BE2C (cell line): ENCODE data around the gene CDR2. TPM values are rescaled to one million over a fixed set of nuclear protein-coding genes. Genes with fewer than 3 reads are reported as not detected.
"Not testable (repeated sequence)": the region's sequence is repeated elsewhere in the genome, so short reads cannot be mapped to it uniquely, and the experiment has no call there.

ENCODE experiments used
- DNase-seq: peaks from one replicate; pipeline ENCODE4 v3.0.0-alpha.2; 2020
- H3K27me3 ChIP-seq: fragments of 250-450 bp; sonication (Bioruptor Pico); 2 replicates; pipeline ENCODE4 v1.5.1; 2020; ENCODE audit warnings: mild to moderate bottlenecking
- H3K36me3 ChIP-seq: fragments of 250-450 bp; sonication (Bioruptor Pico); 2 replicates; pipeline ENCODE4 v1.5.1; 2020; ENCODE audit warnings: mild to moderate bottlenecking
- H3K4me1 ChIP-seq: fragments of 250-450 bp; sonication (Bioruptor Pico); 2 replicates; pipeline ENCODE4 v1.5.1; 2020
- H3K4me3 ChIP-seq: 2 replicates; pipeline ENCODE4 v1.5.1; 2011; ENCODE audit warnings: low read depth, low read length
- H3K9me3 ChIP-seq: fragments of 250-450 bp; sonication (Bioruptor Pico); 2 replicates; pipeline ENCODE4 v1.5.1; 2020
- polyA plus RNA-seq: library from polyadenylated mRNA; unstranded; fragments of >200 nt; gene quantifications from one replicate; pipeline ENCODE4 v1.2.1, GENCODE V29; 2012; ENCODE audit warnings: low read depth, missing spikeins; ENCODE audit not compliant: insufficient read length, insufficient read depth
- TF ChIP-seq, protein P1 (sequence below): IDR thresholded peaks from 2 replicates; pipeline ENCODE4 v1.5.1; 2012; ENCODE audit warnings: mild to moderate bottlenecking, low read depth, low read length

The CDR2 gene
- 18.9 TPM for polyA plus RNA-seq

GRCh38 chr16:22374311-22375116, at the start of gene CDR2:
CDR2 (minus strand) TSS chr16:22374619; CDS start chr16:22374309, 310 bp downstream.
- Histone ChIP-seq H3K4me1 (no peaks in the 10 kb centered on the region), H3K27me3 (no peaks in the 10 kb centered on the region), H3K36me3 (no peaks in the 10 kb centered on the region), H3K4me3 (peak within 1 kb of the TSS; percentile 91), H3K9me3 (no peaks in the 10 kb centered on the region)
- TF ChIP-seq, protein P1, sequence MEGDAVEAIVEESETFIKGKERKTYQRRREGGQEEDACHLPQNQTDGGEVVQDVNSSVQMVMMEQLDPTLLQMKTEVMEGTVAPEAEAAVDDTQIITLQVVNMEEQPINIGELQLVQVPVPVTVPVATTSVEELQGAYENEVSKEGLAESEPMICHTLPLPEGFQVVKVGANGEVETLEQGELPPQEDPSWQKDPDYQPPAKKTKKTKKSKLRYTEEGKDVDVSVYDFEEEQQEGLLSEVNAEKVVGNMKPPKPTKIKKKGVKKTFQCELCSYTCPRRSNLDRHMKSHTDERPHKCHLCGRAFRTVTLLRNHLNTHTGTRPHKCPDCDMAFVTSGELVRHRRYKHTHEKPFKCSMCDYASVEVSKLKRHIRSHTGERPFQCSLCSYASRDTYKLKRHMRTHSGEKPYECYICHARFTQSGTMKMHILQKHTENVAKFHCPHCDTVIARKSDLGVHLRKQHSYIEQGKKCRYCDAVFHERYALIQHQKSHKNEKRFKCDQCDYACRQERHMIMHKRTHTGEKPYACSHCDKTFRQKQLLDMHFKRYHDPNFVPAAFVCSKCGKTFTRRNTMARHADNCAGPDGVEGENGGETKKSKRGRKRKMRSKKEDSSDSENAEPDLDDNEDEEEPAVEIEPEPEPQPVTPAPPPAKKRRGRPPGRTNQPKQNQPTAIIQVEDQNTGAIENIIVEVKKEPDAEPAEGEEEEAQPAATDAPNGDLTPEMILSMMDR, result no peak
- peak; percentile 98 for DNase-seq

DNA sequence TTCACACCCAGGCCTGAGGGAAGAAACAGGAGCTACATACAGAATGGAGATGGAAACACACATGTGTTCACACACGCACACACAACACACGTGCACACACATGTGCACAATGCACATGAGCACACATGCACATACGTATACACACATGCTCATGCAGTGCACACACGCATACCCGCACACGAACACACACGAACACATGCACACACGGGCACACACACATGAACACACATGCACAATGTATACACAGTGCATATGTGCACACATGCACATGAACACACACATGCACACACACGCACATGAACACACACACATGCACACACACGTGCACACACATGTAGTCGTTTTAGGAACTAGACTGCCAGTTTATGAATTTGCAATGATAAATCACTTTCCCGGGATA, 49.3 kb upstream of the CDR2 start:
- Histone ChIP-seq H3K4me1 (no peaks in the 10 kb centered on the region), H3K36me3 (no peaks in the 10 kb centered on the region; the same call in none of the 2 replicates), H3K4me3 (no peak overlapping the region), H3K9me3 (no peaks in the 10 kb centered on the region), H3K27me3 (no peaks in the 10 kb centered on the region)
- TF ChIP-seq, protein P1, result no peak
- no peak for DNase-seq

GRCh38 chr16:22421136-22421535, 46.7 kb upstream of the CDR2 start:
- no peak overlapping the region for H3K4me3 ChIP-seq
- no peaks in the 10 kb centered on the region for H3K4me1 ChIP-seq
- H3K36me3 ChIP-seq, result no peaks in the 10 kb centered on the region
- H3K9me3 ChIP-seq, result no peaks in the 10 kb centered on the region
- no peaks in the 10 kb centered on the region for H3K27me3 ChIP-seq
- no peak for DNase-seq
- TF ChIP-seq, protein P1, result no peak

- Histone ChIP-seq H3K9me3 (no peaks in the 10 kb centered on the region), H3K4me1 (no peaks in the 10 kb centered on the region), H3K27me3 (no peaks in the 10 kb centered on the region), H3K36me3 (no peaks in the 10 kb centered on the region), H3K4me3 (no peak overlapping the region)
- TF ChIP-seq, protein P1, result no peak
- DNase-seq, result no peak
Observed at GRCh38 chr16:22420606-22421135, 46.3 kb upstream of the CDR2 start.

DNA sequence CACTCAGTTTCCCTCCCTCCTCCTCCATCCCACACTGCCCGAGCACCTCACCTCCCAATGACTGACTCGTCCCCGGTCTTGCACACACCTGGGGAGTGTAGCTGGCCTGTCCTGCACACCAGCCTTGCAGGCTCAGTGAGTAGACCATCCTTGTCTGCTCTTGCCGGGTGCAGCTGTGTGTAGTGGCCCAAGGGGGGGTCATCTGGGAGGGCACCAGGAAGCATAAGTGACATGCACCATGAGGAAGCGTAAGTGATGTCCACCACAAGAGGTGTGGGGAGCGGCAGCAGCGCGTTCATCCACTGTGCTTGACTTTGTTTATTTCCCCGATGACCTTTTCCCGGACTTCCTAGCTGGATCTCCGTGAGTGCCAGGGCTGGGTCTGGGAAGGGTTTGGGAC, 45.5 kb upstream of the CDR2 start:
- Histone ChIP-seq H3K36me3 (no peaks in the 10 kb centered on the region), H3K27me3 (no peaks in the 10 kb centered on the region), H3K9me3 (no peaks in the 10 kb centered on the region), H3K4me1 (no peaks in the 10 kb centered on the region), H3K4me3 (no peak overlapping the region)
- no peak for DNase-seq
- TF ChIP-seq, protein P1, result no peak

GRCh38 chr16:22418826-22419225, 44.4 kb upstream of the CDR2 start:
- TF ChIP-seq, protein P1, result no peak

DNA sequence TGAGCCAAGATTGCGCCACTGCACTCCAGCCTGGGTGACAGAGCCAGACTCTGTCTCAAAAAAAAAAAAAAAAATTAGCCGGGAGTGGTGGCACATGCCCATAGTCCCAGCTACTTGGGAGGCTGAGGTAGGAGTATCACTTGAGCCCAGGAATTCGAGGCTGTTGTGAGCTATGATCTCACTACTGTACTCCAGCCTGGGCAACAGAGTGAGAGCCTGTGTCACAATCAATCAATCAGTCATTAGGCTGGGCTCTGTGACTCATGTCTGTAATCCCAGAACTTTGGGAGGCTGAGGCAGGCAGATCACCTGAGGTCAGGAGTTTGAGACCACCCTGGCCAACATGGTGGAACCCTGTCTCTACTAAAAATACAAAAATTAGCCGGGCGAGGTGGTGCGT, 43.4 kb upstream of the CDR2 start:
- H3K9me3 ChIP-seq, H3K27me3 ChIP-seq, H3K36me3 ChIP-seq, H3K4me1 ChIP-seq, H3K4me3 ChIP-seq, DNase-seq: not testable (repeated sequence)

More at GRCh38 chr16:22418826-22419225, 44.4 kb upstream of the CDR2 start:
- Histone ChIP-seq H3K4me1 (no peaks in the 10 kb centered on the region), H3K27me3 (no peaks in the 10 kb centered on the region), H3K4me3 (no peak overlapping the region), H3K36me3 (no peaks in the 10 kb centered on the region), H3K9me3 (no peaks in the 10 kb centered on the region)
- DNase-seq, result no peak
